CD4-positive, alpha-beta T cell (primary cell): Measurements from ENCODE around the gene ARNT2. TPM values are rescaled to one million over a fixed set of nuclear protein-coding genes. Genes with fewer than 3 reads are reported as not detected.

Source experiments
- ATAC-seq: fragments of 200-7000 bp; cut with Tn5 transposase; one replicate; pipeline ENCODE4 v1.10.0; 2022; ENCODE audit warnings: mild to moderate bottlenecking; ENCODE audit not compliant: poor library complexity
- CTCF ChIA-PET: fragments of 350-600 bp; sonication (Branson Sonifier 250); formaldehyde crosslinking; loops from one replicate; lab custom pipeline; 2021; ENCODE audit warnings: antibody characterized with exemption, inconsistent platforms; lab: Charles Lee
- POLR2A ChIA-PET: fragments of 350-600 bp; sonication (Branson Sonifier 250); formaldehyde crosslinking; loops from one replicate; lab custom pipeline; 2021; ENCODE audit warnings: antibody characterized with exemption, inconsistent platforms; lab: Charles Lee
- DNase-seq, 14 experiments: peaks; one replicate each; pipeline ENCODE4 v3.0.0-alpha.2; 2013 to 2020; ENCODE audit warnings: mixed read lengths in 2 of 14
- H3K27ac ChIP-seq, 2 donors: one replicate each; pipeline versions ENCODE4 v1.5.1 to v1.7.0; 2013; ENCODE audit warnings: low read length in 2 of 2, low read depth in 1 of 2, mild to moderate bottlenecking in 1 of 2
- H3K27me3 ChIP-seq, 2 experiments: 1 replicate in 1 of 2; 2 replicates in 1 of 2; pipeline versions ENCODE4 v1.6.1 to v1.7.0; 2013; ENCODE audit warnings: low read length in 2 of 2, control low read depth in 1 of 2, mild to moderate bottlenecking in 1 of 2, moderate library complexity in 1 of 2; ENCODE audit not compliant: insufficient read depth in 2 of 2, control insufficient read depth in 1 of 2
- H3K36me3 ChIP-seq: one replicate; pipeline ENCODE4 v1.6.1; 2013; ENCODE audit warnings: low read length, control low read depth; ENCODE audit not compliant: insufficient read depth
- H3K4me1 ChIP-seq: one replicate; pipeline ENCODE4 v1.6.1; 2013; ENCODE audit warnings: low read length, control low read depth; ENCODE audit not compliant: insufficient read depth
- H3K4me3 ChIP-seq: one replicate; pipeline ENCODE4 v1.5.1; 2013; ENCODE audit warnings: mild to moderate bottlenecking, low read length, moderate library complexity
- H3K9me3 ChIP-seq, 2 experiments: 1 replicate in 1 of 2; 2 replicates in 1 of 2; pipeline versions ENCODE4 v1.6.1 to v1.7.0; 2013; ENCODE audit warnings: low read length in 2 of 2, mild to moderate bottlenecking in 2 of 2, control low read depth in 1 of 2, moderate library complexity in 1 of 2; ENCODE audit not compliant: control insufficient read depth in 1 of 2, insufficient read depth in 1 of 2
- H3K27ac Mint-ChIP-seq: one replicate; pipeline ENCODE4 v1.8.0; 2020; ENCODE audit warnings: mixed read lengths
- H3K27me3 Mint-ChIP-seq: one replicate; pipeline ENCODE4 v1.8.0; 2021; ENCODE audit warnings: mixed read lengths
- H3K36me3 Mint-ChIP-seq: one replicate; pipeline ENCODE4 v1.8.0; 2021; ENCODE audit warnings: low read depth, mixed read lengths
- H3K4me1 Mint-ChIP-seq: one replicate; pipeline ENCODE4 v1.8.0; 2021; ENCODE audit warnings: low read depth, mixed read lengths
- H3K4me3 Mint-ChIP-seq: one replicate; pipeline ENCODE4 v1.8.0; 2020; ENCODE audit warnings: mild to moderate bottlenecking, mixed read lengths
- H3K9me3 Mint-ChIP-seq: one replicate; pipeline ENCODE4 v1.8.0; 2020; ENCODE audit warnings: mixed read lengths
- CTCF ChIP-seq: fragments of 200-600 bp; IDR thresholded peaks from one replicate; pipeline ENCODE4 v1.8.0; 2022; ENCODE audit warnings: antibody characterized with exemption, mild to moderate bottlenecking
- intact Hi-C, 2 experiments: fragments of 100-400 bp; cut with DNase I in 1 of 2; cut with micrococcal nuclease in 1 of 2; formaldehyde crosslinking; loops; one replicate each; pipeline versions ENCODE4 v1.15.1 to v1.9.0; 2023 to 2025; cut with DNase I, micrococcal nuclease
- total RNA-seq, 174 experiments: library from RNA in 2 of 174; stranded (reverse) in 2 of 174; gene quantifications; one replicate each; pipeline ENCODE4 v1.2.3 and lab custom pipeline; 2021 to 2026

Gene ARNT2
- total RNA-seq, 2 experiments from 2014 or later: not detected

DNA sequence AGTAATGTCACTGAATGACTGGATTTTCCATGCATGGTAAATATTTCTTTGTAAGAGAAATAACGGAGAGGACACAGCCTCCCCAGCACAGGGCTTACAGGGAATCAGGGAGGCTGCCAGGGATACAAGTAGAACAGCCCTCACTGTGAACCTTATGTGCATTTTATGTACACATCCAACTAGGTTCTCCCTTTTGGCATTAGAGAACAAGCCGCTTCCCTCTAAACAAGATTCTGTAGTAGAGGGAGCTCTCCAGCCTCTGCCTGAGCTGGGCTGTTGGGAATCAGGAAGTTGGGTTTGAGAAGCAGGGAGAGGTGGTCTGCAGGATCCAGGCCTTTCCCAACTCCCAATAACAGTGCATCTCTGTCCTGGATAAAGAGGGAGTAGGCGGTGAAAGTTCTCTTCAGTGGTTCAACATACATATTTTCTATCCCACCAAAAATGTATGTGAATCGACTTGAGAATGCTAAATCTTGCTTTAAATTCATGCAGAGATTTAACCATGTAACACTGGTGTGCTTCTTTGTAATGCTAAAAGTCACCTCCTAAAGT lies 83.7 kb downstream of the ARNT2 start:
- H3K4me3 Mint-ChIP-seq: no peak overlapping the region
- ChIA-PET POLR2A (no interaction called here), CTCF (no interaction called here)
- Histone ChIP-seq H3K27ac (no peak overlapping the region), H3K4me3 (no peak overlapping the region), H3K9me3 (no peaks in the 10 kb centered on the region), H3K27me3 (peaks cover 0 to 2% of the 10 kb centered on the region in 2 experiments), H3K4me1 (no peaks in the 10 kb centered on the region), H3K36me3 (no peaks in the 10 kb centered on the region)
- no peak overlapping the region for H3K27ac Mint-ChIP-seq
- H3K9me3 Mint-ChIP-seq: no peaks in the 10 kb centered on the region
- ATAC-seq (no peak), DNase-seq (no peak)
- intact Hi-C loops: no loop called here
- TF ChIP-seq CTCF: no peak
- H3K27me3 Mint-ChIP-seq: peaks cover 5% of the 10 kb centered on the region
- no peaks in the 10 kb centered on the region for H3K36me3 Mint-ChIP-seq
- no peaks in the 10 kb centered on the region for H3K4me1 Mint-ChIP-seq

- H3K27ac ChIP-seq: no peak overlapping the region
- no peak overlapping the region for H3K4me3 Mint-ChIP-seq
- intact Hi-C loops: no loop called here
- no peaks in the 10 kb centered on the region for H3K9me3 ChIP-seq
- no peaks in the 10 kb centered on the region for H3K4me1 ChIP-seq
- TF ChIP-seq CTCF: no peak
- H3K9me3 Mint-ChIP-seq: no peaks in the 10 kb centered on the region
- H3K27me3 Mint-ChIP-seq: peaks cover 5% of the 10 kb centered on the region
- ChIA-PET POLR2A (no interaction called here), CTCF (no interaction called here)
- DNase-seq: peak in 2 of 14 experiments; percentile 6 to 18
- peaks cover 0 to 2% of the 10 kb centered on the region in 2 experiments for H3K27me3 ChIP-seq
- no peaks in the 10 kb centered on the region for H3K36me3 Mint-ChIP-seq
- no peak for ATAC-seq
- no peaks in the 10 kb centered on the region for H3K4me1 Mint-ChIP-seq
- no peaks in the 10 kb centered on the region for H3K36me3 ChIP-seq
- no peak overlapping the region for H3K4me3 ChIP-seq
- H3K27ac Mint-ChIP-seq: no peak overlapping the region
Measured at GRCh38 chr15:80489030-80489594, 84.9 kb downstream of the ARNT2 start.

GRCh38 chr15:80490431-80490990 lies 86.3 kb downstream of the ARNT2 start:
- H3K4me3 ChIP-seq: no peak overlapping the region
- no peak for DNase-seq
- H3K9me3 Mint-ChIP-seq: no peaks in the 10 kb centered on the region
- H3K27ac ChIP-seq: no peak overlapping the region
- TF ChIP-seq CTCF: no peak
- no peaks in the 10 kb centered on the region for H3K9me3 ChIP-seq
- intact Hi-C loops: loop anchor here in 1 of 2 experiments (10.0 kb wide), 1 partner anchor 64 kb away; no protein-coding TSS in a partner anchor
- ChIA-PET CTCF (no interaction called here), POLR2A (no interaction called here)
- H3K27ac Mint-ChIP-seq: no peak overlapping the region
- no peaks in the 10 kb centered on the region for H3K4me1 ChIP-seq
- H3K36me3 Mint-ChIP-seq: no peaks in the 10 kb centered on the region
- no peak overlapping the region for H3K4me3 Mint-ChIP-seq
- H3K4me1 Mint-ChIP-seq: no peaks in the 10 kb centered on the region
- no peak for ATAC-seq
- no peaks in the 10 kb centered on the region for H3K36me3 ChIP-seq
- peaks cover 5% of the 10 kb centered on the region for H3K27me3 Mint-ChIP-seq
- peaks cover 0 to 2% of the 10 kb centered on the region in 2 experiments for H3K27me3 ChIP-seq
